SHP77 treated with DMSO at 0.1 percent for 48 hours (cell line): Measurements from ENCODE around the gene ELL.

Experiments used
- DNase-seq: peaks from one replicate; lab custom pipeline; 2025; lab: John Stamatoyannopoulos, UW

The ELL gene

GRCh38 chr19:18396471-18397241 is 125.2 kb downstream of the ELL start:
- no peak for DNase-seq

GRCh38 chr19:18393836-18394235 is 128.0 kb downstream of the ELL start:
- no peak for DNase-seq

DNA sequence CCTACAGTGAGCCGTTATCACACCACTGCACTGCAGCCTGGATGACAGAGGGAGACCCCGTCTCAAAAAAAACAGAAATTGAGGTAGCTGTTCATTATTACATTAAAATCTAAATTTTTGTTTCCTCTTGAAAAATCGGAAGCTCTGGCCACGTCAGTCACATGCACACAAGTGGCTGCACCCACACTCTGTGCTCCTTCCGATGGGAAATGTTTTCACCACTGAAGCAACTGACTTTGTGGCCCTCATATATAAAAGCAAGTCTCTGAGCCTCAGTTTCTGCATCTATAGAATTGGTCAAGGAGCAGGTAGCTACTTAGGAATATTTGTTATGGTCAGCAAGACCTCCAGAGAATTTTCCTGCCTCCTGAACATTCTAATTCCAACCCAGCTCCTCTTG is 128.9 kb downstream of the ELL start:
- no peak for DNase-seq
